Psoas muscle (tissue), 8 donors: ENCODE data around the gene RALY. TPM values are rescaled to one million over a fixed set of nuclear protein-coding genes. Genes with fewer than 3 reads are reported as not detected.

Experiments
- ATAC-seq, 4 donors: fragments of 200-7000 bp; cut with Tn5 transposase; one replicate each; pipeline ENCODE4 v1.9.1; 2020; ENCODE audit warnings: moderate library complexity in 3 of 4, mild to moderate bottlenecking in 2 of 4
- DNase-seq, 2 donors: peaks; one replicate each; pipeline ENCODE4 v3.0.0-alpha.2; 2020
- H3K27ac ChIP-seq: fragments of 200-600 bp; one replicate; pipeline ENCODE4 v1.8.0; 2022
- H3K27me3 ChIP-seq, 3 donors: fragments of 200-600 bp in 1 of 3; one replicate each; pipeline versions ENCODE4 v1.6.1 to v1.8.0; 2013 to 2022; ENCODE audit warnings: low read length in 2 of 3, mild to moderate bottlenecking in 2 of 3, moderate library complexity in 1 of 3; ENCODE audit not compliant: insufficient read depth in 3 of 3
- H3K36me3 ChIP-seq, 2 donors: fragments of 200-600 bp in 1 of 2; one replicate each; pipeline versions ENCODE4 v1.6.1 to v1.8.0; 2013 to 2022; ENCODE audit warnings: low read depth in 1 of 2, mild to moderate bottlenecking in 1 of 2, moderate library complexity in 1 of 2; ENCODE audit not compliant: insufficient read depth in 1 of 2
- H3K4me1 ChIP-seq: fragments of 200-600 bp; one replicate; pipeline ENCODE4 v1.8.0; 2022
- H3K4me3 ChIP-seq: fragments of 200-600 bp; one replicate; pipeline ENCODE4 v1.8.0; 2022; ENCODE audit warnings: mild to moderate bottlenecking
- H3K9me3 ChIP-seq: fragments of 200-600 bp; one replicate; pipeline ENCODE4 v1.8.0; 2022
- WGBS, 3 donors: extraction: QIAGEN DNeasy Blood & Tissue Kit; methylation state at CpG; one replicate each; pipeline versions ENCODE4 v1.1.6 to v1.1.7; 2013; 5-methylcytosine and 5-hydroxymethylcytosine counted together
- intact Hi-C, 2 donors: fragments of 100-400 bp; cut with DNase I; formaldehyde crosslinking; loops; one replicate each; pipeline versions ENCODE4 v1.11.0 to v1.14.2; 2022
- polyA plus RNA-seq, 3 donors: library from polyadenylated mRNA; stranded (reverse); fragments of 200-250 nt; gene quantifications; one replicate each; pipeline ENCODE4 v1.2.3, GENCODE V29; 2013
- total RNA-seq, 4 donors: library from RNA; stranded (reverse); fragmentation: NEBNext Ultra II Directional in 2 of 4; extraction: Animal tissue kit (Norgen Biotek cat#: 25700) in 2 of 4; gene quantifications; one replicate each; pipeline versions ENCODE4 v1.2.1 to v1.2.4, GENCODE V29; 2021 to 2023
- TF ChIP-seq, protein P1 (sequence below): fragments of 200-600 bp; IDR thresholded peaks from one replicate; pipeline ENCODE4 v1.8.0; 2022; ENCODE audit warnings: antibody characterized with exemption
- donor health status: healthy with polysubstance abuse.
- donor health status: DM: no; HTN: no; CAD: no; lungs with moderate emphysema.
- donor health status: Bipolar disorder and iron deficiency.
- donor health status: healthy.
- donor health status: DM: yes; HTN: yes; CAD: no.
- donor health status: DM: no; HTN: no; CAD: no.
- donor health status: DM: no; HTN: no; CAD: no.
- donor health status: DM: yes; HTN: yes; CAD: no.

Gene RALY
- total and polyA plus RNA-seq, 7 donors, result 92.3 to 325 (median 120) TPM

DNA sequence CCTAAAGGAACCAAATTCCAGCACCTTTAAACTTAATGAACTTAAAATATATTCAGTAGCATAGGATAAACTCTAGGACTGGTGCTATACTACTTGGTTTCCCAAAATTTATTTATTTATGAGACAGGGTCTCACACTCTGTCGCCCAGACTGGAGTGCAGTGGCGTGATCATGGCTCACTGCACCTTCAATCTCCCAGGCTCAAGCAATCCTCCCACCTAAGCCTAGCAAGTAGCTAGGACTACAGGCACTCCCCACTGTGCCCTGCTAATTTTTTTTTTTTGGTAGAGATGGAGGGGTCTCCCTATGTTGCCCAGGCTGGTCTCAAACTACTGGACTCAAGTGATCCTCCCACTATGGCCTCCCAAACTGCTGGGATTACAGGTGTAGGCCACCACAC lies 96.9 kb downstream of the RALY start:
- Histone ChIP-seq H3K36me3 (peaks cover 23 to 100% of the 10 kb centered on the region in 2 donors), H3K27ac (no peak overlapping the region), H3K4me3 (no peak overlapping the region)

DNA sequence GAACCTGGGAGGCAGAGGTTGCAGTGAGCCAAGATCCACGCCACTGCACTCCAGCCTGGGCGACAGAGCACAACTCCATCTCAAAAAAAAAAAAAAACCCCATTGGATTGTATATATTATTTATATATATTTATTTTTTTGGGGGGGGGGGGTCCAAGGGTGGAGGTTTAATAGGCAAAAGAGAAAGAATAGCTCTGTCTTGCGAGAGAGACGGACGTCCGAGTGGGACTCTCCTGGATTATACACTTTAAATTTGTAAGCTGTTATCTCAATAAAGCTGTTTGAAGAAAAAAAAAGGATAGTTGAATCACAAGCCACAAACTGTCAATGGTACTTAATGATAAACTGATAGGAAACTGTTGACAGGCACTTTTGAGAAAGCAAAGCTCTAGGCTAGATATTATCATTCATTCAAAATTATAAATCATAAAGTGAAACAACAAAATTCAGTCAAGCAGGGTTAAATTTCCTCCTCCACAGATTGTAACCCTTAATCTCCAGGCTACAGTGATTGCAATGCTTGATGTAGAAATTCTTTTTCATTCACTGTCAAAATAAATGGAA lies 98.0 kb downstream of the RALY start:
- WGBS, 3 donors, result 90 to 97% (median 94%) methylated on average over 6 of the region's 6 CpGs
- no peak for ATAC-seq
- intact Hi-C loops, result no loop called here

More for the DNA sequence above, 96.9 kb downstream of the RALY start:
- ATAC-seq (no peak), DNase-seq (no peak)
- intact Hi-C loops, result no loop called here
- 92 to 97% (median 96%) methylated on average over 2 of the region's 2 CpGs for WGBS, 3 donors
- peaks cover 15% of the 10 kb centered on the region for H3K4me1 ChIP-seq
- TF ChIP-seq, protein P1, sequence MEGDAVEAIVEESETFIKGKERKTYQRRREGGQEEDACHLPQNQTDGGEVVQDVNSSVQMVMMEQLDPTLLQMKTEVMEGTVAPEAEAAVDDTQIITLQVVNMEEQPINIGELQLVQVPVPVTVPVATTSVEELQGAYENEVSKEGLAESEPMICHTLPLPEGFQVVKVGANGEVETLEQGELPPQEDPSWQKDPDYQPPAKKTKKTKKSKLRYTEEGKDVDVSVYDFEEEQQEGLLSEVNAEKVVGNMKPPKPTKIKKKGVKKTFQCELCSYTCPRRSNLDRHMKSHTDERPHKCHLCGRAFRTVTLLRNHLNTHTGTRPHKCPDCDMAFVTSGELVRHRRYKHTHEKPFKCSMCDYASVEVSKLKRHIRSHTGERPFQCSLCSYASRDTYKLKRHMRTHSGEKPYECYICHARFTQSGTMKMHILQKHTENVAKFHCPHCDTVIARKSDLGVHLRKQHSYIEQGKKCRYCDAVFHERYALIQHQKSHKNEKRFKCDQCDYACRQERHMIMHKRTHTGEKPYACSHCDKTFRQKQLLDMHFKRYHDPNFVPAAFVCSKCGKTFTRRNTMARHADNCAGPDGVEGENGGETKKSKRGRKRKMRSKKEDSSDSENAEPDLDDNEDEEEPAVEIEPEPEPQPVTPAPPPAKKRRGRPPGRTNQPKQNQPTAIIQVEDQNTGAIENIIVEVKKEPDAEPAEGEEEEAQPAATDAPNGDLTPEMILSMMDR, result no peak
- no peaks in the 10 kb centered on the region for H3K27me3 ChIP-seq
- H3K9me3 ChIP-seq, result no peaks in the 10 kb centered on the region

DNA sequence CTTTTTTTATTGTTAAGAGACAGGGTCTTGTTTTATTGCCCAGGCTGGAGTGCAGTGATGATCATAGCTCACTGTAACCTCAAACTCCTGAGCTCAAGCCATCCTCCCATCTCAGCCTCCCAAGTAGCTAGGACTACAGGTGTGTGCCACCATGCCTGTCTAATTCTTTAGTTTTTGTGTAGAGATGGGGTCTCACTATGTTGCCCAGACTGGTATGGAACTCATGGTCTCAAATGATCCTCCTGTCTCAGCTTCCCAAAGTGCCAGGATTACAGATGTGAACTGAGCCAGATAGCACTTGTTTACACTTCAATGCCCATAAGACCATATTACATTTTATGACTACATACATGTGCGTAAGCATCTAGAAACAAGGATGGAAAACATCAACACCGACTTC lies 100.2 kb downstream of the RALY start:
- no peak for DNase-seq
- Histone ChIP-seq H3K4me3 (no peak overlapping the region), H3K9me3 (no peaks in the 10 kb centered on the region), H3K27me3 (no peaks in the 10 kb centered on the region), H3K27ac (no peak overlapping the region), H3K4me1 (peaks cover 18% of the 10 kb centered on the region), H3K36me3 (peaks cover 20 to 100% of the 10 kb centered on the region in 2 donors)
- TF ChIP-seq, protein P1, result no peak
- ATAC-seq, result no peak
- intact Hi-C loops, result no loop called here
- WGBS, 3 donors, result 93 to 97% (median 94%) methylated on average over 2 of the region's 2 CpGs

More for the DNA sequence above, 98.0 kb downstream of the RALY start:
- H3K27ac ChIP-seq, result no peak overlapping the region
- no peak overlapping the region for H3K4me3 ChIP-seq
- DNase-seq, result no peak
- no peaks in the 10 kb centered on the region for H3K9me3 ChIP-seq
- TF ChIP-seq, protein P1, result no peak
- H3K4me1 ChIP-seq, result peaks cover 15% of the 10 kb centered on the region
- no peaks in the 10 kb centered on the region for H3K27me3 ChIP-seq
- H3K36me3 ChIP-seq, result peaks cover 26 to 100% of the 10 kb centered on the region in 2 donors

GRCh38 chr20:34095825-34096224 lies 102.1 kb downstream of the RALY start:
- H3K4me1 ChIP-seq, result peaks cover 3% of the 10 kb centered on the region
- no peak for DNase-seq
- H3K9me3 ChIP-seq, result no peaks in the 10 kb centered on the region
- H3K27ac ChIP-seq, result no peak overlapping the region
- TF ChIP-seq, protein P1, result no peak
- H3K4me3 ChIP-seq, result no peak overlapping the region
- peaks cover 22 to 100% of the 10 kb centered on the region in 2 donors for H3K36me3 ChIP-seq
- no peaks in the 10 kb centered on the region for H3K27me3 ChIP-seq
- no peak for ATAC-seq
- intact Hi-C loops, result no loop called here
